HepG2 (cell line): ENCODE measurements around the gene PIP5KL1. TPM values are rescaled to one million over a fixed set of nuclear protein-coding genes. Genes with fewer than 3 reads are reported as not detected.

Source experiments
- KMT2A ChIP-seq: sonication (generic); formaldehyde crosslinking; IDR thresholded peaks from 2 replicates; pipeline ENCODE4 v1.4.0; 2020; ENCODE audit warnings: missing genetic modification reagents
- LBX2 ChIP-seq: sonication (generic); formaldehyde crosslinking; IDR thresholded peaks from 2 replicates; pipeline ENCODE4 v1.5.0; 2020; ENCODE audit warnings: missing genetic modification reagents, mild to moderate bottlenecking, borderline replicate concordance
- MYC ChIP-seq: sonication (generic); formaldehyde crosslinking; IDR thresholded peaks from 2 replicates; pipeline ENCODE4 v1.9.0; 2021; ENCODE audit warnings: missing genetic modification reagents, borderline replicate concordance
- NFE2L1 ChIP-seq: sonication (generic); formaldehyde crosslinking; IDR thresholded peaks from 2 replicates; pipeline ENCODE4 v1.4.0; 2020; ENCODE audit warnings: missing genetic modification reagents, mild to moderate bottlenecking, borderline replicate concordance
- SRSF1 ChIP-seq: fragments of 200-400 bp; formaldehyde crosslinking; optimal IDR thresholded peaks from 2 replicates; pipeline ENCODE3; 2017; ENCODE audit warnings: mild to moderate bottlenecking, low read depth, low read length, moderate library complexity
- SSRP1 ChIP-seq: IDR thresholded peaks from 2 replicates; pipeline ENCODE4 v1.6.1; 2016; ENCODE audit warnings: control low read depth
- TBL1XR1 ChIP-seq: fragments of 150-350 bp; IDR thresholded peaks from 2 replicates; pipeline ENCODE4 v1.6.1; 2014; ENCODE audit warnings: borderline replicate concordance, low read length; ENCODE audit not compliant: partially characterized antibody
- ZFY ChIP-seq: sonication (generic); formaldehyde crosslinking; IDR thresholded peaks from 2 replicates; pipeline ENCODE4 v1.4.0; 2020; ENCODE audit warnings: missing genetic modification reagents
- ZNF160 ChIP-seq: sonication (generic); formaldehyde crosslinking; IDR thresholded peaks from 2 replicates; pipeline ENCODE4 v1.8.0; 2022; ENCODE audit warnings: mild to moderate bottlenecking, inconsistent platforms, missing genetic modification reagents
- ZNF605 ChIP-seq: sonication (generic); formaldehyde crosslinking; IDR thresholded peaks from 2 replicates; pipeline ENCODE4 v1.8.0; 2022; ENCODE audit warnings: mild to moderate bottlenecking, missing genetic modification reagents
- ZNF629 ChIP-seq: sonication (generic); formaldehyde crosslinking; conservative IDR thresholded peaks from 2 replicates; pipeline ENCODE4 v1.5.0; 2020; ENCODE audit warnings: missing genetic modification reagents
- ZNF747 ChIP-seq: sonication (generic); formaldehyde crosslinking; IDR thresholded peaks from 2 replicates; pipeline ENCODE4 v1.8.1; 2023; ENCODE audit warnings: missing genetic modification reagents, mild to moderate bottlenecking, borderline replicate concordance
- ZNF775 ChIP-seq: sonication (generic); formaldehyde crosslinking; IDR thresholded peaks from 2 replicates; pipeline ENCODE4 v1.4.0; 2020; ENCODE audit warnings: missing genetic modification reagents, mild to moderate bottlenecking, moderate library complexity, borderline replicate concordance
- ZNF792 ChIP-seq: IDR thresholded peaks from 2 replicates; pipeline ENCODE4 v1.6.1; 2016
- polyA plus RNA-seq, 8 experiments: library from polyadenylated mRNA; depleted of rRNA in 3 of 8; stranded (reverse) in 7 of 8; unstranded in 1 of 8; fragments of >200 nt; fragmentation: Illumina TruSeq in 4 of 8; extraction: Trizol in 4 of 8; gene quantifications; 2 replicates each; pipeline versions ENCODE4 v1.2.1 to v1.2.3, GENCODE V29; 2011 to 2016; ENCODE audit warnings: low read depth in 4 of 8, missing spikeins in 1 of 8, mixed read lengths in 1 of 8; ENCODE audit not compliant: insufficient read depth in 1 of 8
- total RNA-seq, 5 experiments: library from RNA; depleted of rRNA; stranded (reverse); fragments of >200 nt; fragmentation: Illumina TruSeq; extraction: Trizol; gene quantifications; 2 replicates each; pipeline ENCODE4 v1.2.3, GENCODE V29; 2016; ENCODE audit warnings: low read depth in 1 of 5
- TF ChIP-seq, protein P1 (sequence below): sonication (generic); formaldehyde crosslinking; IDR thresholded peaks from 2 replicates; pipeline ENCODE4 v1.9.0; 2022; ENCODE audit warnings: low read depth, missing genetic modification reagents

PIP5KL1 gene
- total and polyA plus RNA-seq, 2 of the 13 experiments (the other 11 are each of a cell fraction or from before 2014, with no cell fraction given): 0.20 to 0.49 TPM

DNA sequence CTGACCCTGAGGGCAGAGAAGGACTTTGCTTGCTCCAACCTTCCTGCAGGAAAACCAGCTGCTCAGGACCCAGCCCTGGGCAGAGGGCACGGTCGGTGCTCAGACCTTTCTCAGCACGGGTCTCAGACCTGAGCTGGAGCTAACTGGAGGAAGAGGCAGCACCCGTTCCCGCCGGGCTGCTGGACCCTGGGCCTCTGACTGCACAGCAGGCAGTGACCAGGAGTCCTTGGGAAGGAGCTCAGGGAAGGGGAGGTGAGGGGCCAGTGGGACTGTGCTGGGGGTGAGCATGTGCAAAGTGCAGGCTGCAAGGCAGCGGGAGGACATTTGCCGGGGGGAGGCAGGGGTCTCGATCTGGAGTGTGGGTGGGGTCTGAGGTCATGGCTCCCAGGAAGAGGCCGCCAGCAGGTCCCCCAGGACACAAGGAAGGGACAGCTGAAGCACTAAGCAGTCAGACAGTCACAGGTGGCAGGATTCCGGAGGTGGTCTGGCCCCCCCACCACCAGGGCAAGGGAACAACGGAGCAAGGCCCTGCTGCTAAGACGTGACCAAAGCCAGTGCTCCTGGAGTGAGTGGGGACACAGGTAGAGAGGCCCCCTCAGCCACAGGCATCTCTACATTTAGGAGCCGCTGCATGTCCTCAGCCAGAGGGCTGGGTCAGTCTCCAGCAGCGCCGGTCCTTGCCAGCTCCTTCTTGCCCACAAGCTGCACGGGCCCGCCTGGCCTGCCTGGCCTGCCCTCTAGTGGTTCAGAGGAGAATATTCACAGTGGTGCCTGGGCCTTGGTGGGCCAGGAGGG is 11.8 kb upstream of the PIP5KL1 start (continued):
- TF ChIP-seq KMT2A: 0 out of 2 replicates have a peak, but pooled peaks have one; percentile 39
- TF ChIP-seq ZNF605 (CRISPR knock-in tag): 0 out of 2 replicates have a peak, but pooled peaks have one; percentile 57
- TF ChIP-seq ZNF629: no peak
- TF ChIP-seq SSRP1: peak; percentile 74; the same call in 1 of the 2 replicates
- no peak for TF ChIP-seq ZNF792 (CRISPR knock-in tag)
- TF ChIP-seq ZNF747 (CRISPR knock-in tag): no peak
- TF ChIP-seq, protein P1, sequence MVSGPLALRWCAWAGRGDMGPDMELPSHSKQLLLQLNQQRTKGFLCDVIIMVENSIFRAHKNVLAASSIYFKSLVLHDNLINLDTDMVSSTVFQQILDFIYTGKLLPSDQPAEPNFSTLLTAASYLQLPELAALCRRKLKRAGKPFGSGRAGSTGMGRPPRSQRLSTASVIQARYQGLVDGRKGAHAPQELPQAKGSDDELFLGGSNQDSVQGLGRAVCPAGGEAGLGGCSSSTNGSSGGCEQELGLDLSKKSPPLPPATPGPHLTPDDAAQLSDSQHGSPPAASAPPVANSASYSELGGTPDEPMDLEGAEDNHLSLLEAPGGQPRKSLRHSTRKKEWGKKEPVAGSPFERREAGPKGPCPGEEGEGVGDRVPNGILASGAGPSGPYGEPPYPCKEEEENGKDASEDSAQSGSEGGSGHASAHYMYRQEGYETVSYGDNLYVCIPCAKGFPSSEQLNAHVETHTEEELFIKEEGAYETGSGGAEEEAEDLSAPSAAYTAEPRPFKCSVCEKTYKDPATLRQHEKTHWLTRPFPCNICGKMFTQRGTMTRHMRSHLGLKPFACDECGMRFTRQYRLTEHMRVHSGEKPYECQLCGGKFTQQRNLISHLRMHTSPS: peak; percentile 32; the same call in 1 of the 2 replicates
- peak; percentile 39 for TF ChIP-seq SRSF1
- no peak for TF ChIP-seq TBL1XR1
- no peak for TF ChIP-seq ZNF775 (CRISPR knock-in tag)
- 0 out of 2 replicates have a peak, but pooled peaks have one; percentile 10 for TF ChIP-seq LBX2 (CRISPR knock-in tag)
- TF ChIP-seq ZFY: peak; percentile 37; the same call in 1 of the 2 replicates
- no peak for TF ChIP-seq NFE2L1 (CRISPR knock-in tag)
- 0 out of 2 replicates have a peak, but pooled peaks have one; percentile 27 for TF ChIP-seq ZNF160 (CRISPR knock-in tag)
- no peak for TF ChIP-seq MYC (CRISPR knock-in tag)
- TF ChIP-seq, all 625 proteins: peak for 44
